MM.1S (cell line): ENCODE results near the gene ACKR4.

Source experiments
- DNase-seq: peaks from one replicate; pipeline ENCODE4 v3.0.0-alpha.2; 2015
- H2AFZ ChIP-seq: fragments of 300-600 bp; sonication (generic); 2 replicates; pipeline ENCODE4 v1.6.0; 2016; ENCODE audit warnings: antibody characterized with exemption, low read length
- H3F3A ChIP-seq: fragments of 300-600 bp; sonication (generic); 2 replicates; pipeline ENCODE4 v1.6.1; 2016; ENCODE audit warnings: mild to moderate bottlenecking, antibody characterized with exemption, low read length, moderate library complexity, mixed read lengths; ENCODE audit not compliant: insufficient read depth
- H3K27ac ChIP-seq: fragments of 300-600 bp; sonication (generic); 2 replicates; pipeline ENCODE4 v1.5.1; 2016; ENCODE audit warnings: mild to moderate bottlenecking, low read length
- H3K27me3 ChIP-seq: fragments of 300-600 bp; sonication (generic); replicated peaks from 2 replicates; pipeline ENCODE4 v1.6.0; 2016; ENCODE audit warnings: low read length; ENCODE audit not compliant: insufficient read depth
- H3K36me3 ChIP-seq: fragments of 300-600 bp; sonication (generic); replicated peaks from 2 replicates; pipeline ENCODE4 v1.6.1; 2016; ENCODE audit warnings: mild to moderate bottlenecking, low read length, mixed read lengths; ENCODE audit not compliant: insufficient read depth
- H3K4me1 ChIP-seq: fragments of 300-600 bp; sonication (generic); 2 replicates; pipeline ENCODE4 v1.6.1; 2016; ENCODE audit warnings: low read length, mixed read lengths
- H3K4me2 ChIP-seq: fragments of 300-600 bp; sonication (generic); 2 replicates; pipeline ENCODE4 v1.6.0; 2016; ENCODE audit warnings: low read depth, low read length
- H3K4me3 ChIP-seq: fragments of 300-600 bp; sonication (generic); 2 replicates; pipeline ENCODE4 v1.5.1; 2016; ENCODE audit warnings: low read length, mixed read lengths
- H3K79me2 ChIP-seq: fragments of 300-600 bp; sonication (generic); 2 replicates; pipeline ENCODE4 v1.6.1; 2016; ENCODE audit warnings: mixed run types, low read length, mixed read lengths
- H3K9ac ChIP-seq: fragments of 300-600 bp; sonication (generic); 2 replicates; pipeline ENCODE4 v1.6.1; 2016; ENCODE audit warnings: low read length, mixed read lengths
- H3K9me2 ChIP-seq: fragments of 300-600 bp; sonication (generic); replicated peaks from 2 replicates; pipeline ENCODE4 v1.6.1; 2016; ENCODE audit warnings: mild to moderate bottlenecking, low read length, mixed read lengths; ENCODE audit not compliant: insufficient read depth
- H3K9me3 ChIP-seq: fragments of 300-600 bp; sonication (generic); replicated peaks from 2 replicates; pipeline ENCODE4 v1.6.1; 2016; ENCODE audit warnings: mild to moderate bottlenecking, low read length, mixed read lengths; ENCODE audit not compliant: insufficient read depth
- H4K20me1 ChIP-seq: fragments of 300-600 bp; sonication (generic); 2 replicates; pipeline ENCODE4 v1.6.1; 2016; ENCODE audit warnings: mild to moderate bottlenecking, low read length, moderate library complexity, mixed read lengths; ENCODE audit not compliant: insufficient read depth
- CTCF ChIP-seq: fragments of 300-600 bp; sonication (generic); IDR thresholded peaks from 2 replicates; pipeline ENCODE4 v1.5.1; 2016; ENCODE audit warnings: antibody characterized with exemption, low read length, mixed read lengths
- EZH2 ChIP-seq: fragments of 300-600 bp; sonication (generic); optimal IDR thresholded peaks from 2 replicates; pipeline ENCODE3; 2017; ENCODE audit warnings: low read depth, mild to moderate bottlenecking, antibody characterized with exemption, low read length, mixed read lengths
- EZH2phosphoT487 ChIP-seq: fragments of 300-600 bp; sonication (generic); IDR thresholded peaks from 2 replicates; pipeline ENCODE4 v1.6.1; 2018; ENCODE audit warnings: antibody characterized with exemption, low read length

Gene ACKR4

GRCh38 chr3:132596816-132597433 is at the start of gene ACKR4:
TSS of gene ACKR4 (plus strand) at chr3:132597270. CDS start at chr3:132600398, 3,128 bp downstream.
- peak within 1 kb of the TSS; percentile 19; the same call in 1 of the 2 replicates for H2AFZ ChIP-seq
- TF ChIP-seq CTCF: no peak
- no peak for TF ChIP-seq EZH2phosphoT487
- no peak for TF ChIP-seq EZH2
- H3K27ac ChIP-seq: no peak within 1 kb of the TSS
- no peaks in the 10 kb centered on the region for H3K27me3 ChIP-seq
- peak within 1 kb of the TSS; percentile 31 for H3K4me3 ChIP-seq
- H3K9ac ChIP-seq: no peak within 1 kb of the TSS; the same call in 1 of the 2 replicates
- H3K9me3 ChIP-seq: no peaks in the 10 kb centered on the region
- no peaks in the 10 kb centered on the region for H3K4me1 ChIP-seq
- H3K79me2 ChIP-seq: no peaks in the 10 kb centered on the region
- no peaks in the 10 kb centered on the region for H3F3A ChIP-seq
- H4K20me1 ChIP-seq: no peaks in the 10 kb centered on the region
- peak within 1 kb of the TSS; percentile 35 for H3K4me2 ChIP-seq
- DNase-seq: peak; percentile 15
- no peaks in the 10 kb centered on the region for H3K36me3 ChIP-seq
- no peaks in the 10 kb centered on the region for H3K9me2 ChIP-seq

GRCh38 chr3:132549169-132549568 is 47.9 kb upstream of the ACKR4 start:
- no peaks in the 10 kb centered on the region for H3K79me2 ChIP-seq
- no peak overlapping the region for H2AFZ ChIP-seq
- H3K4me1 ChIP-seq: peaks cover 36% of the 10 kb centered on the region
- H3K27ac ChIP-seq: peak overlapping the region; percentile 83; the same call in 1 of the 2 replicates
- H3K9ac ChIP-seq: no peak overlapping the region
- TF ChIP-seq EZH2phosphoT487: no peak
- no peak for TF ChIP-seq CTCF
- no peak for TF ChIP-seq EZH2
- no peaks in the 10 kb centered on the region for H3K9me3 ChIP-seq
- no peak for DNase-seq
- no peaks in the 10 kb centered on the region for H3K36me3 ChIP-seq
- H3K4me2 ChIP-seq: peak overlapping the region; percentile 57; the same call in 1 of the 2 replicates
- H3K9me2 ChIP-seq: no peaks in the 10 kb centered on the region
- no peak overlapping the region for H3K4me3 ChIP-seq
- peaks cover 22% of the 10 kb centered on the region for H3F3A ChIP-seq
- H4K20me1 ChIP-seq: no peaks in the 10 kb centered on the region
- H3K27me3 ChIP-seq: no peaks in the 10 kb centered on the region

GRCh38 chr3:132549890-132550578 is 47.0 kb upstream of the ACKR4 start:
- Histone ChIP-seq H3K79me2 (no peaks in the 10 kb centered on the region), H3K4me2 (peak overlapping the region; percentile 57), H3F3A (peaks cover 22% of the 10 kb centered on the region), H3K27ac (peak overlapping the region; percentile 83), H3K4me1 (peaks cover 36% of the 10 kb centered on the region), H3K9me3 (no peaks in the 10 kb centered on the region), H3K9me2 (no peaks in the 10 kb centered on the region), H3K9ac (peak overlapping the region; percentile 16; the same call in 1 of the 2 replicates), H3K4me3 (peak overlapping the region; percentile 2; the same call in 1 of the 2 replicates), H4K20me1 (no peaks in the 10 kb centered on the region), H3K27me3 (no peaks in the 10 kb centered on the region), H2AFZ (peak overlapping the region; percentile 20; the same call in 1 of the 2 replicates), H3K36me3 (no peaks in the 10 kb centered on the region)
- peak; percentile 67 for DNase-seq
- TF ChIP-seq CTCF (no peak), EZH2 (no peak), EZH2phosphoT487 (no peak)
